Renal pelvis (tissue), 4 donors: Measurements from ENCODE around the gene USP13. TPM values are rescaled to one million over a fixed set of nuclear protein-coding genes. Genes with fewer than 3 reads are reported as not detected.
"Not testable (repeated sequence)": the region's sequence is repeated elsewhere in the genome, so short reads cannot be mapped to it uniquely, and the experiment has no call there.

ENCODE experiments used
- DNase-seq: peaks from one replicate; pipeline ENCODE4 v3.0.0-alpha.2; 2013
- polyA plus RNA-seq, 3 donors: library from polyadenylated mRNA; unstranded; fragments of 120-200 nt; gene quantifications; one replicate each; pipeline ENCODE4 v1.2.1, GENCODE V29; 2013; ENCODE audit not compliant: insufficient read length in 3 of 3

Gene USP13
- polyA plus RNA-seq, 3 donors = 13.2 to 14.9 (median 13.7) TPM

- no peak for DNase-seq
Observed at GRCh38 chr3:179651687-179652446, 973 bp upstream of the USP13 start.

- DNase-seq = peak; percentile 73
Observed at GRCh38 chr3:179653096-179653797, 407 bp downstream of the USP13 start.

GRCh38 chr3:179655236-179655635 lies 2.4 kb downstream of the USP13 start:
- DNase-seq = no peak

GRCh38 chr3:179658606-179659005 lies 5.8 kb downstream of the USP13 start:
- no peak for DNase-seq

DNA sequence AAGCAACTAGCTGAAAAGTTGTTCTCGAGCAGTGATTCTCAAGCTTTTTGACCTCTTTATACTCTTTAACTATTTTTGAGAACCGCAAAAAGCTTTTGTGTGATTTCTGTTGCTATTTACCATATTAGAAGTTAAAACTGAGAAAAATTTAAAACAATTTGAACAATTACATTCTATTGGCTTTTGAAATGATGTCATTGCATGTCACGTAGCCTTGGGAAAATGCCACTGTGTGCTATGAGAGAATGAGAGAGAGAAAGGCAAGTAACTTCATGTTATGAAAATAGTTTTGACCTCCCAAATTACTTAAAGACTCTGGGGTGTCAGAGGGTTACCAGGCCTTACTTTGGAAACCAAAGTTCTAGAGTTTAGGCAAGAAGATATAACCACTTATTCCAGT lies 8.0 kb downstream of the USP13 start:
- no peak for DNase-seq

GRCh38 chr3:179661777-179662176 lies 8.9 kb downstream of the USP13 start:
- no peak for DNase-seq

DNA sequence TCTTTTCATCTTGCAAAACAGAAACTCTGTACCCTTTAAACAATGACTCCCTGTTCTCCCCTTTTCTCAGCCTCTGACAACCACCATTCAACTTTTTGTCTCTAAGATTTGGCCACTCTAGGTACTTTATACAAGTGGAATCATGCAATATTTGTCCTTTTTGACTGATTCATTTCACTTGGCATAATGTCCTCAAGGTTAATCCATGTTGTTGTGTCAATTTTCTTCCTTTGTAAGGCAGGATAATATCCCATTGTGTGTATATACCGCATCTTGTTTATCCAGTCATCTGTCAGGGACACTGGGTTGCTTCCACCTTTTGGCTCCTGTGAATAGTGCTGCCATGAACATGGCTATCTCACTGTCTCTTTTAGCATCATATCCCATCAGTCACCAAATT lies 10.3 kb downstream of the USP13 start:
- no peak for DNase-seq

DNA sequence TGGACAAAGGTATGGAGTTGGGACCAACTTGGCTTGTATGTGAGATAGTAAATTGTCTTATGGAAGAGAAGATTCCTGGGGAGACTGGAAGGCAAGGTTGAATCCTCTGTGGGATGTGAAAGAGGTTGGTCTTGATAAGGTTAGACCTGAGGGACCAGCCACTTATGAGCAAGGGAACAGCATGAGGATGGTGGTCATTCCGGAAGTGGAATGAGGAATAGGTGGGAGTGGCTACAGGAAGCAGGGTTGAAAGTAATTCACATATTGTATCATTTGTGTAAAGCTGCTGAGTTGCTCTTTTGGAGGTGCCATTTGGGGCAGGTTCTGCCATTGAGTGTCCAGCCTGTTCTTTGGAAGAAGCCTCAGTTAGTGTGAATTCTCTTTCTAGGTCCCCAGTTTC lies 13.2 kb downstream of the USP13 start:
- no peak for DNase-seq

- DNase-seq = no peak
Observed at GRCh38 chr3:179666436-179667035, 13.7 kb downstream of the USP13 start.

DNA sequence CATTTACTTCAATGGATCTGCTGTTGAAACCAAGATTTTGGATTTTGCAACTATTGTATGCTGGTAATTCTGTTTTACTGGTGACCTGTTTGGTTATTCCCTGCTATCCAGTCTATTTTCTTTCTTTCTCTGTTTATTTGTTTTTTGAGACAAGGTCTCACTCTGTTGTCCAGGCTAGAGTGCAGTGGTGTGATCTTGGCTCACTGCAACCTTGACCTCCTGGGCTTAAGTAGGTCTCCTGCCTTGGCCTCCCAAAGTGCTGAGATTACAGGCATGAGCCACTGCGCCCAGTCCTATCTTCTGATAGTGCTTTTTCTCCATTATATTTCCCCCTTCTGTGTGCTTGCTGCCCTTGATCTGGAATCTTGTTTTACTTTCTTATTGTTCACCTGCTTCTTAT lies 15.6 kb downstream of the USP13 start:
- DNase-seq = no peak

DNA sequence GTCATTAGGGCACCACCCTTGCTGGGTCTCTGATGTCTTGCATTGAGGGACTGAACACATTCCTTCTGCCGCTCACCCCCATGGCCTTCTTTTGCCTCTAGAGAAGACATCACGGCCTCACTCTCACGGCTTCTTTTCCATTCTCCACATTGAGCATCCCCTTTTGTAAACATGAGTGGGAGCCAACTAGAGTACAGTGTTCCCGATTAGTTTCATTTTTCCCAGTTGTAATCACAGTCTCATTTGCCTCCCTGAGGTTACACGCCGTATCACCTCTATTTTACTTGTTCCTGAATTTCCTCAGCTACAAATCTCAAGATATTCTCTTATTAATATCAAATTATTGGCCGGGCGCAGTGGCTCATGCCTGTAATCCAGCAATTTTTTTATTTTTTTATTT lies 17.5 kb downstream of the USP13 start:
- no peak for DNase-seq

GRCh38 chr3:179671309-179671708 lies 18.5 kb downstream of the USP13 start:
- DNase-seq = no peak

DNA sequence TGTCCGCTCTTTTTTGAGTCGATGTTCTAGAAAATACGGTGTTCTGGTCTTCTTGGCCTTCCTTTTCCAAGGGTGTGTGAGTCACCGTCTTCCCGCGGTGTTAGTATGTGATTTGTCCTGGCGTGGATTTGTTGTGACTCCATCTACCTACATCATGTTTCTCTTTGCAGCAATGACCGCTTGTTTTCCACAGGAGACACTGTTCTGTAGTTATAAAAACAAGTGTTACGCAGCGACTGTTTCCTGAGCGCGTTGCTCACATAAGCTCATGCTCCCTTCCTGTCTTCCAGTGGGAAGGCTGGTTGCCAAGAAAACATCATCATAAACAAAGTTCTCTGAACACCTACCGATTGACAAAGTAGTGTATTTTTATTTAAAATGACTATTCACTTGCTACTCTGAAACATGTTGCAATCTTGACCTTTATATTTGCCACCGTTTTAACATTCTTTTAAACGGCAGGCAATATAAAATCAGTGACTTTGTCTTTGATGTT lies 19.0 kb downstream of the USP13 start:
- DNase-seq = no peak

DNA sequence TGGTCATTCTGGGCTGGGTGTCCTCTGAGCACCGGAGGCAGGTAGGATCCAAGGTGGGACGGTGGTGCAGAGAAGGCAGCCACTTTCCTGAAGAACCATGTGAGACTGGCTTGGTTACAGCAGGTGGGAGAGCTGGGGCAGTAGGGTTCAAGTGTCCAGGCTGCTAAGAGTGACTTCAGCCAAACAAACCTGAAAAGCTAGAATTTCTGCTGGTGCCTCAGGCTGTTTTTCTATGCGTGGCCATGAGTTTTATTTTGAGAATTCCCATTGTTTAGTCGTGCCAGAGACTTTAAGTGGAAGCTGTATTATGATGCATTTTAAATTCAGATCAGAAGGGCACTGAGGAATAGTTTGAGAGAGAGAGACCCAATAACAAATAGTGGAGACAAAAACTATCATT lies 20.1 kb downstream of the USP13 start:
- DNase-seq = peak; percentile 39

DNA sequence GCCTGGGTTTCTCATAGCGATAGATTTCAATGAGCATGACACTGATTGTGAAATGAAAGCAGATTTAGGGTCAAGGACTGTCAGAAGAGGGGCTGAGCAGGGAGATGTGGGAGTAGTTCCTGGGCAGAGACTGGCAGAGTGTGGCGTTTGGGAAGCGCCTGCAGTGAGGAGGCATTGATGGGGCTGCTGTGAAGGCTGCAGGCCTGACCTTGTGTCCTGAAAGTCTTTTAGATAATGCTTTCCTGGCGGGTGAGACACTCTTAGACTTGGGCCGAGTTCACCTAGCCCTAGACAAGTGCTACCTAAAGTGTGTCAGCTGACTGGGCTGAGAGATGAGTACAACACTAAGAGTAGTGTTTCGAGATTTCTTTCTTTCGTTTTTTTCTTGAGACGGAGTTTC lies 20.7 kb downstream of the USP13 start:
- DNase-seq = no peak

DNA sequence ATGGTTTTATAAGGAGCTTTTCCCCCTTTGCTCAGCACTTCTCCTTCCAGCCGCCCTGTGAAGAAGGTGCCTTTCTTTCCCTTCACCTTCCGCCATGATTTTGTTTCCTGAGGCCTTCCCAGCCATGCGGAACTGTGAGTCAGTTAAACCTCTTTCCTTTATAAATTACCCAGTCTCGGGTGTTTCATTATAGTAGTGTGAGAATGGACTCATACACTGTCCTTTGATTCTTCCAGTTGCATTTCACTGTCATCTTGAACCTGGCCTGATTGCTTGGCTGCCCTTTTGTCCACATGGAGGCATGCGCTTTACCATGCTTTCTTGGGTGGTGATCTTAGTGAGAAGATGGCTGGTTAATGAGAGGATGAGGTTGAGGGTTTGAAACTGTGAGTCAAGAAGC lies 23.2 kb downstream of the USP13 start:
- no peak for DNase-seq

DNA sequence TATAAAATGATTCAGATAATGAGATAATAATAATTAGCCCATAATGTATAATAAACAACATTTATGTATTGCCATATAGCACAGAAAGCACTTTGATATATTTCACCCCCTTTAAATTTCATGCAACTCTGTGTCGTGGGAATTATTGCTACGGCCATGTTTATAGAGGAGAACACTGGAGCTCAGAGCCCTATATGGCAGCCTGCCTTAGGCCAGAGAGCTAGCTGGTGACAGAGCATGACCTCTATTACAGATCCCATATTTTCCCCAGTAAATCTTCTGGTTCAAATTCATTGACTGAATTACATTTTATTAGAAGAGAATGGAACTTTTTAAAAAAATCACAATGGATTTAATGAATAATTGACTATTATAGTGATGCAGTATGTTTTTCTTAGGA lies 25.0 kb downstream of the USP13 start:
- no peak for DNase-seq

DNA sequence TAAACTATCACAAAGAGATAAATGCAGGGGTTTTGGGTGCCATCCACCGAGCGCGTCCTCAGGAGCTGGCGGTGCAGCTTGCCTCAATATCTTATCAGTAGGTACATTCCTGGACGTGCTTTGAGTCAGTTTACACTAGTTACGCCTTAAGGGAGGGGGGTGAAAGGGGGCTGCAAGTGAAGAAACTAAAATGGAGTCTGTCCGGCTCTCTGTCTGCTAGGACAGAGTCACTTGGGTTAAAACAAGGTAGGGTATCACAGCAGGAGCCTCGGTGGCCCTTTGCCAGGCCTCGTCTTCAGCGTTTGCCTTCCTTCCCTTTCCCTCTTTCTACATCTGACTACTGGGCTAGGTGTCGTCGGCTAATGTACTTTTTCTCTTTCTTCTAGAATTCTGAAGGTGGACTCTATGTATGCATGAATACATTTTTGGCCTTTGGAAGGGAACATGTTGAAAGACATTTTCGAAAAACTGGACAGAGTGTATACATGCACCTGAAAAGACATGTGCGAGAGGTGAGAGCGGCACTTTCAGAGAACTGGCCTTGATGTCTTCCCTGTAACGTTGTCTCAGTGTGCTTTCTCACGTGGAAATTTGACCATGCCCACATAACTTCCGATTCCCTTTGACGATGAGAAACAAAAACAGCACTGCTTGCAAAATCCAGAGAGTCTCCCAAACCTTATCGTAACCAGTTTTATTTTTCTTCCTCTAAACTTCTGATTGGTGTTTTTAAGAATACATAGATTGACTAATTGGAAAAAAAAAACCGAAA lies 28.8 kb downstream of the USP13 start:
- no peak for DNase-seq

GRCh38 chr3:179682426-179683080 lies 29.7 kb downstream of the USP13 start:
- no peak for DNase-seq

GRCh38 chr3:179683286-179683685 lies 30.4 kb downstream of the USP13 start:
- DNase-seq = not testable (repeated sequence)

DNA sequence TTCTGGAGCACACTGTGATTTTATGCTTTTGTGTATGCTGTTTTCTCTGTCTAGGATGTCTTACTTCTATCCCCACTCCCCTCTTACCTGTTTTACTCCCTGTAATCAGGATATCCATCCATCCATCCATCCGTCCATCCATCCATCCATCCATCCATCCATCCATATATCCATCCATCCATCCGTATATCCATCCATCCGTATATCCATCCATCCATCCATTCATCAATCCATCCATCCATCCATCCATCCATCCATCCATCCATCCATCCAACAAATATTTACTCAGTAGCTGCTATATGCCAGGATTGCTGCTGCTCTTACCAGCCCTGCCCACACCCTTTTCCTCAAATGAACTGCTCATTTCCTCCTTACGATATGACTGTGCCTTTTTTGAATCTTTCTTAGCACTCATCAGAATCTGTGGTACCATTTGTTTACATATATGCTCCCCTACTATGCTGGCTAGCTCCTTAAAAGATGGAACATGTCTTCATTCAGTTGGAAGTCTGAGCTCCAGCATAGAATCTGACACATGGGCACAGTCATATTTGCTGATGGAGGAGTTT lies 35.2 kb downstream of the USP13 start:
- no peak for DNase-seq
